ENCODE measurements around the gene RND1. TPM values are rescaled to one million over a fixed set of nuclear protein-coding genes. Genes with fewer than 3 reads are reported as not detected.
"Not testable (repeated sequence)": the region's sequence is repeated elsewhere in the genome, so short reads cannot be mapped to it uniquely, and the experiment has no call there.

RND1 gene
- total RNA-seq, 1 donor from 2014 or later = 0.11 TPM

DNA sequence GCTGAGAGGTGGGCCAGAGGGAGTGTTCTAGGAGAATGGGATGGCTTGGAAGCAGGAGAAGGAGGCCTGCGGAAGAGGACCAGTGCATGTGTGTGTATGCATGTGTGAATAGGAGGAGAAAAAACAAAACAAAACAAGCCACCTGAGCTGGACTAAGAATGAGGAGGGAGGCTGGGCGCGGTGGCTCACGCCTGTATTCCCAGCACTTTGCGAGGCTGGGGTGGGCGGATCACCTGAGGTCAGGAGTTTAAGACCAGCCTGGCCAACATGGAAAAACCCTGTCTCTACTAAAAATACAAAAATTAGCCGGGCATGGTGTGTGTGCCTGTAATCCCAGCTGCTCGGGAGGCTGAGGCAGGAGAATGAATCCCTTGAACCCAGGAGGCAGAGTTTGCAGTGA, 7.9 kb upstream of the RND1 start:
- ATAC-seq (ENCODE audit: poor library complexity); intact Hi-C loops (cut with DNase I); DNase-seq: not testable (repeated sequence)

DNA sequence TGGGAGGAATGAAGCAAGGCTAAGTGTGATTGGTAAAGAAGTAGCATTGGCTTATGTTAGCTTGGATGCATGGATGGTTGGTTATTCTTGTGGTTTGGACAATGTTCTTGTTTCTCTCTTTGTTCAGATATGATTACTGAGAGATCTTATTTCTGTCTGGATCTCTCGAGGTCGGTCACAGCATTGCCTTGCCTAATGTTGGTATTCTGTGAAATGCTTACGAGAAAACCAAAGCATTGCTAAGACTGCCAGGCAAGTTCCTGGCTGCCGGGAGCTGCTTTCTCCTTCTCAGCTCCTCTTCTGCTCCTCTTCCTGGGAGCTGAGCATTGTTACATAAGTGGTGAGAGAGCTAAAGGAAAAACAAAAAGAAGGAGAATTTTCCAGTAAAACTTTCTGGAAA, 7.4 kb upstream of the RND1 start:
- ATAC-seq (ENCODE audit: poor library complexity) = no peak
- intact Hi-C loops (cut with DNase I) = no loop called here

DNA sequence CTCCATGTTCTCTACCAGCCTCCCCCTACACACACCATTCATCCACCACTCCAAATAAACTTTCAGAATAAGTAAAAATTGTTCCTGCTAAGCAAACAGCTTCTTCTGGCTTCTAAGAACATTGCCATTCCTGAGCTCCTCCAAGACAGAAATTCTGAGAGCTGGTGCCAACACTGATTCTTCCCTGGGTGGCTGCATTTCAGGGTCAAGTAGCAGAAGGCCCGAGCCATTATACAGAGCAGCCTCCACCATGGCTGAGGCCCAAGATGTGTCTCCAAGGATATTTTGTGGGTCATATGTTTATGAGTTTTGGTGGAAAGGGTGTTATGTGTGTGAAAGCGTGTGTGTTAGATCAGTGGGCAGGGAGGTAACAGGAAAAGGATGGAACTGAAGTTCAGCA, 3.5 kb upstream of the RND1 start:
- DNase-seq (no peak), ATAC-seq (ENCODE audit: poor library complexity) (no peak)
- intact Hi-C loops (cut with DNase I) = no loop called here

More for the DNA sequence above, 7.4 kb upstream of the RND1 start:
- DNase-seq = no peak

DNA sequence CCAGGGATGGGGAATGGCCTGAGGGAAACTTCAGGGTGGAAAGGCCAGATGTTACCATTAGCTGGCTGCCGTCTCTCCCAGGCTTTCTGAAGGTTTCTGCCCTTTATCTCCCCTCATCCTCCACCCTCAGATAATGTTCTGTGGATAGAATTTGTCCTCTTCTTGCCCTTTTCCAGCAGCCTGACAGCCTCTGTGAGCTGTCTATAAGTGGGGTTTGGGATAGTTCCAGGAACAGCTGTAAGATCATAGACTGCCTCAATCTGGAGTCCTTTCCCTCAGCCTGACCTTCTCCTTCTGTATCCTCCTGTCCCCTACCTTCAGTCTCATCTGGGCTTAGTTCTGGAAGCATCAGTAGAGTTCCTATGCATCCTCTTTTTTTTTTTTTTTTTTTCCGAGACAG, 2.8 kb upstream of the RND1 start:
- intact Hi-C loops (cut with DNase I) = no loop called here
- ATAC-seq (ENCODE audit: poor library complexity) (no peak), DNase-seq (no peak)

DNA sequence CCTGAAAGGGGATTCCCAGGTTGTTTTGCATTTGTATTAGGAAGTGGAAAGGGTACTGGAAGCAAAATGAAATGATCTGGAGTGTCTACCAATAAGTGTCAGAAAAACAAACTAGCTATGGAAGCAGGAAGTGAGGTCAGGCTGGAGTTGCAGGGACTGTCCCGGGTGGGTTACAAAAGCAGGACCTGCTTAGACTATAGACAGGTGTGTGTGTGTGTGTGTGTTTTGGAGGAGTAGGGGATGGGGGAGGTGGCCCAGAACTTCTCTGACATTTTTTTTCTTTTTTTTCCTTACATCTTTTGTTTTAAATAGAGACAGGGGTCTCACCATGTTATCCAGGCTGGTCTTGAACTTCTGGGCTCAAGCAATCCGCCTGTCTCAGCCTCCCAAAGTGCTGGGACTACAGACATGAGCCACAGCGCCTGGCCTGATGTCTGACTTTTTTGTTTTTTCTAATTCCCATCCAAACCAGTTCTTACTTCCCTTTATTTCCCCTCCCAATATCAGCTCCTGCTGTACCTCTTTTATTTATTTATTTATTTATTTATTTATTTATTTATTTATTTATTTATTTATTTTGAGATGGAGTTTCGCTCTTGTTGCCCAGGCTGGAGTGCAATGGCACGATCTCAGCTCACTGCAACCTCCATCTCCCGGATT, 512 bp upstream of the RND1 start:
- intact Hi-C loops (cut with DNase I) = no loop called here
- peak; percentile 19 for ATAC-seq (ENCODE audit: poor library complexity)
- DNase-seq = no peak

DNA sequence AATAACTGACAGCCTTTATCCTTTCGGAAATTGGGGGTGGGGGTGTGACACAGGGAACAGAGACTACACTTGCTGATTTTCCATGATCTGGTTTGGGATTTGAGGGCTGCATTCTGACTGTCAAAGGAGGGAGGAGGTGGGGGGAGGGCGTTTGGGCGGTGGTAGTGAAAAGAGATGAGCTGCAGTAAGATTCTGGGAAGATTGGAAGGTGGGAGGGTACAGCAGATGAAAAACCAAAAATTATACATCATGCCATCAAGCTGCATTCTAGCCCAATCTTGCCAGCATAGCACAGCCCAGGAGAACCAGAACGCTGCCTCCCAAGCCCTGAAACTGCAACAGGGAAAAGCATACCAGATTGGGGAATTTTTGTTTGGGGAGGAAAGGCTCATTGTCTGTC, 2.4 kb downstream of the RND1 start:
- intact Hi-C loops (cut with DNase I) = no loop called here

DNA sequence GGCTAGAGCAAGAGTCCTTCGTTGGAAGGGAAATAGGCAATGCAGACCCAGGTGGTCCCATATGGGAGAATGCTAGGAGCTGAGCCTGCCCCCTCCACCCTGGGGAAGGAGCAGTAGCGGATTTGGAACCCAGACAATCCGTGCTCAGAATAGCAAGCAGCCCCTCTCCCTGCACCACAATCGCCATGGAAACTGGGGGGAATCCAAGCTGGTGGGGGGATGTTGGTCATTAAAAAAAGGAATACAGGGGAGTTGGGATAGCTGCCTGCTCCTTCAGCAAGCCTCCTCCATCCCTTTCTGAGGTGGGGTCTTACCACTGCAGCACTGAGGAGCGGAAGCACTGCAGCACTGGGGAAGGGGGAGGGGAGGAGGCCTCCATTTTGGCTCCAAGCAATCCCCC, 2.9 kb downstream of the RND1 start:
- intact Hi-C loops (cut with DNase I) = no loop called here
- no peak for DNase-seq
- ATAC-seq (ENCODE audit: poor library complexity) = no peak

More for the DNA sequence above, 2.4 kb downstream of the RND1 start:
- no peak for ATAC-seq (ENCODE audit: poor library complexity)
- DNase-seq = no peak

DNA sequence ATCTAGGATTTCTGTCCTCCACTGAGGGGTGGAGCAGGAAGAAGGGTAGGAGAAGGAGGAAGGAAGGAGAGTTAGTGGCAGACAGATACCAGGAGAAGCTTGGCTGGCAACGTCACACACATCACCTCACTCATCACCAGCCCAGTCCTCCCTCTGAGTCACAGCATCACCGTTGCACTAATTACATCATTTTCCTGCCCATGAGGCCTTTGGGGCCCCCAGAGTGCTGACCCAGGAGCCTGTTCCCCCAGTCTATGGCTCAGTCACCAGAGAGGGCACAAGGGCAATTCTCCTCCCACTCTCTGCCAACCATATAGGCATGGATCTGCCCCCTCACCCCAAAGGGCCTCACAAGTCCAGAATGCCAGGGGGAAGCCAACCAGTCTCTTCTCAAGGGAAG, 4.6 kb downstream of the RND1 start:
- no peak for DNase-seq
- no peak for ATAC-seq (ENCODE audit: poor library complexity)
- intact Hi-C loops (cut with DNase I) = no loop called here

DNA sequence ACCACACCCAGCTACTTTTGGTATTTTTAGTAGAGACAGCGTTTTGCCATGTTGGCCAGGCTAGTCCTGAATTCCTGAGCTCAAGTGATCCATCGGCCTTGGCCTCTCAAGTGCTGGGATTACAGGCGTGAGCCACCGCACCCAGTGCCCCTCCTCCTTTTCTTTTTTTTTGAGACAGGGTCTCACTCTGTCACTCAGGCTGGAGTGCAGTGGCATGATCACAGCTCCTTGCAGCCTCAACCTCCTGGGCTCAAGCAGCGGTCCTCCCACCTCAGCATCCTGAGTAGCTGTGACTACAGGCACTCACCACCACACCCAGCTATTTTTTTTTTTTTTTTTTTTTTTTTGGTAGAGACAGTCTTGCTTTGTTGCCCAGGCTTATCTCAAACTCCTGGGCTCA, 5.4 kb downstream of the RND1 start:
- ATAC-seq (ENCODE audit: poor library complexity); intact Hi-C loops (cut with DNase I); DNase-seq: not testable (repeated sequence)

DNA sequence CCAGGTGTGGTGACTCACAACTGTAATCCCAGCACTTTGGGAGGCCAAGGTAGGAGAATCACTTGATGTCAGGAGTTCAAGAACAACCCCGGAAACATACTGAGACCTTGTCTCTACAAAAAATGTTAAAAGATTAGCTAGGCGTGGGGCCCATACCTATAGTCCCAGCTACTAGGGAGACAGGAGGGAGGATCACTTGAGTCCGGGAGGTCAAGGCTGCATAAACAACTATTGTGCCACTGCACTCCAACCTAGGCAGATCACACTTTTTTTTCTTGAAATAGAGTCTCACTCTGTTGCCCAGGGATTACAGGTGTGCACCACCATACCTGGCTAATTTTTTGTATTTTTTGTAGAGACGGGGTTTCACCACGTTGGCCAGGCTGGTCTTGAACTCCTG, 6.1 kb downstream of the RND1 start:
- intact Hi-C loops (cut with DNase I) = loop anchor here (10.0 kb wide), 1 partner anchor 75 kb away; no protein-coding TSS in a partner anchor
- DNase-seq (no peak), ATAC-seq (ENCODE audit: poor library complexity) (no peak)

DNA sequence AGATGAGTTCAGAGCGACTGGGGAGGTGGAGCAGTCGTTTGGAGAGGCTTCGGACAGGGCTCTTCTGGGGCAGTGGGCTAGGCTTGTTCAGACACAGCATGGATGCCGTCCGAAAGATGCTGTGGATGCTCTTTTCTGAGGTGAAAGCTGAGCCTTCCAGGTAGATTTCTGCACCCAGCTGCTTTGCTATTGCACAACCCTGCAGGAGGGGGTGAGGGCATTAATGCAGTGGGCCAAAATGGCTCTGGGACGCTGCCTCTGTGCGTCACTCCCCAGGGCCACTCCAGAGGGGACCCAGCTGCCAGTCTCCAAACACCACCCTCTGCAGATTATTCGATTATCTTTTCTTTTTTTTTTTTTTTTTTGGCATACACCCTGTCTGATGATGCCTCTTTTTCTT, 7.6 kb downstream of the RND1 start:
- no peak for ATAC-seq (ENCODE audit: poor library complexity)
- intact Hi-C loops (cut with DNase I) = loop anchor here (10.0 kb wide), 1 partner anchor 77 kb away; no protein-coding TSS in a partner anchor
- DNase-seq = no peak

DNA sequence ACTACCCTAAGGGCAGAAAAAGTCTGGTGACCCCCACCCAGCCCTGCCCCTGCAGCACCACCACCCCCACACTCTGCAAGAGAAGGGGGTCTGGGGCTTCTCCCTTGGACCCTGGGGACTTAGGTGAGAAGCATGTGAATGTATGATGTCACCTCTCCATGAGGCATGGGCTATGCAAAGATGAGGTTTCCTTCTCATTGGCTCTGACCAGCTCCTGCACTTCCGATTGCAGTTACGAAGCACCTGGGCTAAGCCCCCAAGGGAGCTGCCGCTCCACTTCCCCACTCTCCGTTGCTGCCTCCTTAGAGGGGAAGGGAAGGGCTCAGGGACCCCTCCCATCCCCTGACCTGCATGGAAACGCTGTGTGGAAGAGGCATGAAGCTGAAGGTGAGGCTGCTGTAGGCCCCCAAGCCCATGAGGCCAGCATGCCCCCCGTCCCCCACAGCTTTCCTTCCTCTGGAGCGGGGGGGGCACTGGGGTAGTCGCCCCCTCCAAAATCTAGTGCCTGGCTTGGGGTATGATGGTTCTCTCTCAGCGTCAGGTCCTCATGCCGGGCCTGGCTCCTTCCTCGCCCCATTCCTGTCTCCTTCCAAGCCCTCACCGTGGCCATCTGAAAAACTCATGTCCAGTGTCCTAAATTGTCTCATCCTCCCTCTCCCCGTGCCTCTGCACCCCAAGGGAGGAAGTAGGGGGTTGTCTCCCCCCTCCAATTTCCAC, 8.2 kb downstream of the RND1 start:
- intact Hi-C loops (cut with DNase I) = loop anchor here (10.0 kb wide), 1 partner anchor 77 kb away; no protein-coding TSS in a partner anchor
- ATAC-seq (ENCODE audit: poor library complexity) (no peak), DNase-seq (no peak)

DNA sequence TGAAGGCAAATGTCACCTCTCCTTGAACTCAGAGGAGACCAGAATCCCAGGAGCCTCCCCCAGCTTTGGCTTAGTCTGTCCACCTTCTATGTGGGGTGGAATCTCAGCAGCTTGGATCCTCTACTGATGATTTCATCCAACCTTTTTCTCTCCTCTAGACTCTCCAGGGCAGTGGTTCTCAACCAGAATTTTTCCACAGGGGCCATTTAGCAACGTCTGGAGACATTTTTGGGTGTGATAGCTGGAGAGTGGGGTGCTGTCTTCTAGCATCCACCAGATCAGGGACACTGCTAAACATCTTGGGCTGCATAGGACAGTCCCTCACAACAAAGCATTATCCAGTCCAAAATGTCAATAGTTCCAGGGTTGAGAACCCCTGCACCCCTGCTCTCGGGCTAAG, 9.3 kb downstream of the RND1 start:
- DNase-seq (no peak), ATAC-seq (ENCODE audit: poor library complexity) (no peak)
- intact Hi-C loops (cut with DNase I) = loop anchor here (10.0 kb wide), 1 partner anchor 78 kb away; no protein-coding TSS in a partner anchor

DNA sequence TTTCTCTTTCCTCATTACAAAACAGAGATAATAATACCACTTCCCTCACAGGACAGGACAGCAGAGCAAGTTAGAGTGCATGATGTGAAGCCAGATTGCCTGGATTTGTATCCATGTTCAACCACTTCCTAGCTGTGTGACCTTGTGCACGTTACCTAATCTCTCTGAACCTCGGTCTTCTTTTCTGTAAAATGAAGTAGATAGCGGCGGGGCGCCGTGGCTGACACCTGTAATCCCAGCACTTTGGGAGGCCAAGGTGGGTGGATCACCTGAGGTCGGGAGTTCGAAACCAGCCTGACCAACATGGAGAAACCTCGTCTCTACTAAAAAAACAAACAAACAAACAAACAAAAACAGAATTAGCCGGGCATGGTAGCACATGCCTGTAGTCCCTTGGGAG, 10.7 kb downstream of the RND1 start:
- not testable (repeated sequence) for DNase-seq; ATAC-seq (ENCODE audit: poor library complexity)
- intact Hi-C loops (cut with DNase I) = loop anchor here (5.0 to 10.0 kb wide), 2 partner anchors 80 to 142 kb away; partner anchors contain the start of gene DDN

DNA sequence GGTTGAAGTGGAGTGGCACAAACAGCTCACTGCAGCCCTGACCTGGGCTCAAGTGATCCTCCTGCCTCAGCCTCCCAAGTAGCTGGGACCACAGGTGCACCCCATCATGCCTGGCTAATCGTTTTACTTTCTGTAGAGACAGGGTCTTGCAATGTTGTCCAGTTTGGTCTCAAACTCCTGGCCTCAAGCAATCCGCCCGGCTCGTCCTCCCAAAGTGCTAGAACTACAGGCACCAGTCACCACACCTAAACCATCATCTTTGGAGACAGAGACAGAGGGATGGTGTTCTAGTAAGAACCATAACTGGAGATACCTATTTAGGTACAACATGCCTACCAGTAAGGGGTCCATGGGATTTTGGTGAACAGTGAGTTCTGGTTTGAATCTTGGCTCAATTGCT, 11.2 kb downstream of the RND1 start:
- DNase-seq (no peak), ATAC-seq (ENCODE audit: poor library complexity) (no peak)
- intact Hi-C loops (cut with DNase I) = loop anchor here (5.0 to 10.0 kb wide), 2 partner anchors 80 to 143 kb away; partner anchors contain the start of gene DDN

DNA sequence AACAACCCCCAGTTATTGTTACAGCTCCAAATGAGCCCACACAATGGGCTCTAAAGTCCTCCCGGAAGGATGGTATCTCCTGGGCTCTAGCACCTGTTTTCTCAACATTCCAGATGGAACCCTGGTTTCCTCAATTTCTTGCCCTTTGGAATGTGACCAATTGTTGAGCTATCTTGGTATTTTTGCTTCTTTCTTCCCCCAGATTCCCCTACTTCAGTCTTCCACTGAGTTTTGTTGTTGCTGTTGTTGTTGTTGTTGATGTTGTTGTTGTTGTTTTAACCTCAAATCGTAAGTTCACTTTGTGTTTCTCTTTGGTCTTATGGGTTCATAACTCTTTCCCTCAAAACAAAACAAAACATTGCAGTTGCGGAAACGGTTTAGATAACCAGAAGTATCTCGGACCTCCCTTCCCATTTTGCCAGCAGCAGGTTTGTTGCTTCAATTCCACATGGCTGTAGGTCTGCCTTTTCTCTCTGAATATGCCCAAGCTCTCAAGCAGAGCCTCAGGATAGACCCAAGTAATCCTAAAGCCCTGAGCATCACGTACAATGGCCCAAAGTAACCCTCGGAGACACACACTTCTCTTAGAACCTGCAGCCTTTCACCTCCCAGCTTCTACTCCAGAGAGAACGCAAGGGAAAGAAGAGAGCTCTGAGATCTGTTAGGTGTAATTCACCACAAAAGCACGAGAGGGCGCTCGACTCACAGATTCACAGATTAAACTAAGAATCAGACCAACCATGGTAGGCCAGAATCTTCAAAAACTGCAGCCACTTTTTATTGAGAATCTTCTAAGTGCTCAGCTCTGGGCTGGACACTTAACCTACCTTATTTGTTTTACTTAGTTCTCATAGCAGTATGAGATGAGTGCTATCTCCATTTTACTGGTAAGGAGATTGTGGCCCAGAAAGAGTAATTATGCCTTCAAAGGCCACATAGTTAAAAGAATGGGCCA, 12.7 kb downstream of the RND1 start:
- intact Hi-C loops (cut with DNase I) = loop anchor here (2.0 to 10.0 kb wide), 3 partner anchors 38 to 144 kb away; partner anchors contain the start of gene DDN
- ATAC-seq (ENCODE audit: poor library complexity) (peak; percentile 82), DNase-seq (peak; percentile 73)

DNA sequence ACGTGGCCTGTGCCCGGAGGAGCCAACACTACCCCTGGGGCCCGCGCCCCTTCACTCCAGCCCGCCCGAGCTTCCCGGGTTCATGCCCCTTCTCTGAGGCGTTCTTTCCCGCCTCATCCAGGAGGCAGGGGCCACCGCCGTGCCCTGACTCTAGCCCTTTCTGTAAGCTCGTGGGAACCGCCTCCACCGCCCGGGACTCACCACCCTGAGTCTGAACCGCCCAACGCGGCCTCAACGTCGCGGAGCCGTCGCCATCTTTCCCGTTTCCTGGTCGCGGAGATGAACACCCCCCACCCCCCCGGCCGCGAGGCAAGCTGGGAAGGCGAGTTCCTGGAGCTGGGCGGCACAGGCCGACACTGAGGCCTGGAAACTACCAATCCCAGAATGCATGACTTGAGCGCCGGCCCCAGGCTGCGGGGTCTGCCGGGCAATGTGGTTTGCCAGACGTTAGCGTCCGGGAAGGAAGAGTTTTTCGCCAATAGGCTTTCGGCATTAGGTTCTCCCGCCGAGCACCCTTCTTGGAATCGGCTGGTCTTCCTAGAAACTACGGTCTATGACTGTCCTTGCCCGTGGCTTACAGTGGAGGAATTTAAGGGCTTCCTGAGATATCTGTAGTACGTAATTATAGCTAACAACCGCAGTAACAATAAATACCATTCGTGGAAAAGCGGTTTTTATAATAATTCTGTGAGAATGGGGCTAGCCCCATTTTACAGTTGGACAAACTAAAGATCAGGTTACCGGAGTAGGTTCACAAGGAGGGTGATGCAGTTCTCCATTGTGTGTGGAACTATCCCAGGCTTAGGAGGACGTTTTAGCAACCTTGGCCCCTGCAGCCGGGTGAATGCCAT, 13.6 kb downstream of the RND1 start, which contains the start of gene DDX23:
Gene DDX23, minus strand, starts transcription at position 281 of the 851 bp plus-strand sequence. CDS start 6,381 bp downstream, outside the sequence.
- intact Hi-C loops (cut with DNase I) = loop anchor here (2.0 to 10.0 kb wide), 3 partner anchors 39 to 145 kb away; partner anchors contain the start of gene DDN
- ATAC-seq (ENCODE audit: poor library complexity) (peak; percentile 99), DNase-seq (peak; percentile 97)

DNA sequence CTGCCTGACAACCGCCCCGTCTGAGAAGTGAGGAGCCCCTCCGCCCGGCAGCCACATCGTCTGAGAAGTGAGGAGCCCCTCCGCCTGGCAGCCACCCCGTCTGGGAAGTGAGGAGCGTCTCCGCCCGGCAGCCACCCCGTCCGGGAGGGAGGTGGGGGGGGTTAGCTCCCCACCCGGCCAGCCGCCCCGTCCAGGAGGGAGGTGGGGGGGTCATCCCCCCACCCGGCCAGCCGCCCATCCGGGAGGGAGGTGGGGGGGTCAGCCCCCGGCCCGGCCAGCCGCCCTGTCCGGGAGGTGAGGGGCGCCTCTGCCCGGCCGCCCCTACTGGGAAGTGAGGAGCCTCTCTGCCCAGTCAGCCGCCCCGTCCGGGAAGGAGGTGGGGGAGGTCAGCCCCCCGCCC, 23.6 kb downstream of the RND1 start:
- intact Hi-C loops (cut with DNase I); ATAC-seq (ENCODE audit: poor library complexity); DNase-seq: not testable (repeated sequence)

Data from Right ventricle myocardium superior (tissue), 1 donor.